NK-92 treated with Interleukin-12 subunit alpha and Interleukin-12 subunit beta, amount 100 ng/mL, for 24 hours (cell line): ENCODE data around the gene PDK1.

Source experiments
- DNase-seq: peaks from one replicate; lab custom pipeline; 2025; lab: John Stamatoyannopoulos, UW

PDK1 gene

GRCh38 chr2:172642301-172643020, 86.6 kb downstream of the PDK1 start:
- DNase-seq = no peak

- DNase-seq = no peak
Observed at GRCh38 chr2:172643142-172643541, 87.3 kb downstream of the PDK1 start.

GRCh38 chr2:172647439-172647838, 91.5 kb downstream of the PDK1 start:
- DNase-seq = no peak

DNA sequence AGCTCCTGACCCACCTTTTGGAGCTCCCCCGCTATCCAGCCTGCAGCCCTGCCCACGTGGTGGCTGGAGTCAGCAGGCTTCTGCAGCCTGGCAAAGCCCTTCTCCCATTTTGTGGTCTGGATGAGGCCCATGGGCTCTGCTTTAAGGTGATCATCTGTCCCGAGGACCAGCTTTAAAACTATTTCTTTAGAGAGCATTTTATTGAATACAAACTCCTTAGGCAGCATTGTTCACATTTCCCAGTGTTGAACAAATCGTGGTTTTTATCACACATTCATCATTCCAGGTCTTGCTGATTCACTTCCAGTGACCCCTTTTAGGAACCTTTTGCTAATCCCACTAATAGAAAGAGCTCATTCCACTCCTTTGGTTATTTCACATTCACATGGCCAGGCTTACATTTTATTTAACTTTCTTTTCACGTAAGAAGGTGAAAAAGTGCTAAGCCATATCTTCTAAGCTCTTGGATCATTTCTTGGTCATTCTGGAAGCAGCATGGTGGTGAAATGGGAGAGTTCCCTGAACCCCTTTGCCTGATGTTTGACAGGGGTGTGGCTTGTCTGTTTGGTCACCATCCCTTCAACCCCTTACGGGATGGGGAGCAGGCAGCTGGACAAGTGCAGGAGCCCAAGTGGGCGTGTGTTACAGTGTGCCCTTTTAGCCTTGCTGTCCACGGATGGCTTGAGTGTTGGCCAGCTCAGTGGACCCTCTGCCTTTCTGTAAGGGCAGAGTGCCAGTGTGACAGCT, 99.4 kb downstream of the PDK1 start:
- no peak for DNase-seq

GRCh38 chr2:172655838-172656573, 100.1 kb downstream of the PDK1 start:
- no peak for DNase-seq
